ENCODE results near the gene NCOA3.

Gene NCOA3

DNA sequence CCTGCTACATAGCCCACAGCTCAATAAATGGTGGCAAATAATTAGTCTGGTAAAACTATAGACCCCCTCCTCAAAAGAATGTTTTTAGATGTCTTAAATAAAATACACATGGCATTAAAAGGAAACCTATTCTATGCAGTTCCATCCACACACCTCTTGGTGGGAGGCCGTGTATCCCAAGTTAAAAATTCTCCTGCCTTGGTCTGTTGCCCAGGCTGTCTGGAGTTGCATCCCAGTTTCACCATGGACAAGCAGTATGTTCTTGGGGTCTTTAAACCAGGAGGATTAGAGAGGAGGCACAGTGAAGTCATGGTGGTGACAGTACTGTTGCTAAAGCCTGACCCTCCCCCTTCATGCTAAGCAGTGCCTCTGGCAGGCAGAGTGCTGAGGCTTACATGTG lies 188.0 kb downstream of the NCOA3 start:
- no peak for DNase-seq
- CTCF ChIA-PET: interaction anchor here (7.2 kb wide), 1 partner anchor 11 kb away, joined by 44 read pairs; no protein-coding TSS in a partner anchor
- H3K36me3 Mint-ChIP-seq: no peaks in the 10 kb centered on the region
- peaks cover 21% of the 10 kb centered on the region for H3K27me3 Mint-ChIP-seq
- no peak overlapping the region for H3K4me3 Mint-ChIP-seq
- H3K27ac Mint-ChIP-seq: no peak overlapping the region
- H3K9me3 Mint-ChIP-seq: no peaks in the 10 kb centered on the region
- H3K4me1 Mint-ChIP-seq: peaks cover 1% of the 10 kb centered on the region

DNA sequence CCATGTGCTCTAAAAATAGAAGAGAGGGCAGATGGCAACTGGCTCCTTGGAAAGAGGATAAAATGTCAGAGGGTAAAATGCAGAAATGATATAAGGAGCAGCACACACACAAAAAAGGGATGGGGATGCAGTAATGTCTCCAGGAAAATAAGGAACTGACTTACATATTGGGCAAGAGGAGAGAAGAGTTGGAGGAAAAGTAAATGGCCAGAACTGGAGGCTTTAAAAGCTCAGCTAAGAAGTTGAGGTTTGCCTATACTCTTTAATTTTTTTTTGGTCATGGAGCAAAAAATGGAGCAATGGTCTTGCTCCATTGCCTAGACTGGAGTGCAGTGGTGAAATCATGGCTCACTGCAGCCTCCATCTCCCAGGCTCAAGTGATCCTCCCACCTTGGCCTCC lies 189.9 kb downstream of the NCOA3 start:
- H3K36me3 Mint-ChIP-seq: no peaks in the 10 kb centered on the region
- DNase-seq: no peak
- H3K27ac Mint-ChIP-seq: no peak overlapping the region
- peaks cover 13% of the 10 kb centered on the region for H3K4me1 Mint-ChIP-seq
- H3K4me3 Mint-ChIP-seq: no peak overlapping the region
- CTCF ChIA-PET: interaction anchor here (0.7 to 7.2 kb wide), 4 partner anchors 13 to 930 kb away, joined by 3 to 44 read pairs (median 7); no protein-coding TSS in a partner anchor
- no peaks in the 10 kb centered on the region for H3K9me3 Mint-ChIP-seq
- peaks cover 16% of the 10 kb centered on the region for H3K27me3 Mint-ChIP-seq

DNA sequence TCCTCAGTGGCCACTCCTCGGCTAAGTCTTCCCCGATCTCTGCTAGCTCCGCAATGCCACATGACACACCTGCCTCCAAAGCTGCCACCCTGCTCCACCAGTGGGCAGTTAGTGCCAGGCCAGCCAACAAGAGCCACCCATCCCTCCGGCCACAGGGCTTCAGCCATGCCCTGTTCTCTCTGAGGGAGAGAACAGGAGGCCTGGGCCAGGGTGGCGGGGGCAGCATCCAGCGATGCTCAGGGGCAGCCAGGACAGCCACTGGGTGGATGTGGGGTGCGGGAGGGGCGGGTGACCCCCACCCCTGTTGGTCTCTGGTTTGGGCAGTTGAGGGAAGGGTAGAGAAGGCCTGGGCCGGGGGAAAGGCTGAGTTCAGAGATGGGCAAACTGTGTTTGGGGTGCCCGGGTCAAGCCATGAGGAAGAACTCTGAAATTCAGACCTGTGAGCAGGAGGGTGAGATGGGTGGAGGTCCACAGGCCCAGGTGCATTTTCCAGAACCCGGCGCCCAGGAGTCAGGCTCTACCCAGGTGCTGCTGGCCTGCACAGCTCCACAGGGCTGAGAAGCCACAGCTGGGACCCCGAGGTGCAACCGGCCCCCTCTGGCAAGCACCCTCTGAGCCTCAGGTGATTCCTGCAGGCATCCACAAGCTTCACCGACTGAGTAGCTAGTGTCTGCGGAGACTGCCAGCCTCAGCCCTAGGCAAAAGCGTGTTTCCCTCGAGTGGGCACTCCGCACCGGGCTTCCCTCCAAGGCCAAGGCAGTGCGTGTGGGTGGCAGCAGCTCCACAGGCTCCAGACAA lies 192.5 kb downstream of the NCOA3 start:
- peaks cover 16% of the 10 kb centered on the region for H3K27me3 Mint-ChIP-seq

DNA sequence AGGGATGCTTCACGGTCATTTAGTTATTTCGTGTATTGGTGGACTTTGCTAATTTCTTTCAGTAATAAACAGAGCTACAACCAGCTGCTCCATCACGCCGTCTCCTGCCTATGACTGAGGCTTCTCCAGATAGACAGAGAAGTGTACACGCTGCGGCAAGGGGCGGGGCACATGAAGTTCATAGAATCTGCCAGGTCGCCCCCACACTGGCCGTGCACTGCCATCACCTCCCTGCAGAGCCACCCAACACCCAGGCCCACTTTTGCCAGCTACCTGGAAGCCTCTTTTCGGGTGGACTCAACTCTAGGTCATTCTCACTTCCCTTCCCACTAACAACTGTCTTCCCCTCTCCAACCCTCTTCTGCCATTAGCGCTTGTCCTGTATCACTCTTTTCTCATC lies 195.2 kb downstream of the NCOA3 start:
- no peaks in the 10 kb centered on the region for H3K9me3 Mint-ChIP-seq
- peaks cover 14% of the 10 kb centered on the region for H3K27me3 Mint-ChIP-seq
- H3K4me3 Mint-ChIP-seq: no peak overlapping the region
- DNase-seq: no peak
- no peak overlapping the region for H3K27ac Mint-ChIP-seq
- H3K4me1 Mint-ChIP-seq: peaks cover 13% of the 10 kb centered on the region
- no peaks in the 10 kb centered on the region for H3K36me3 Mint-ChIP-seq
- CTCF ChIA-PET: no interaction called here

More for the DNA sequence above, 192.5 kb downstream of the NCOA3 start:
- H3K4me1 Mint-ChIP-seq: peaks cover 13% of the 10 kb centered on the region
- H3K27ac Mint-ChIP-seq: no peak overlapping the region
- no peak overlapping the region for H3K4me3 Mint-ChIP-seq
- H3K9me3 Mint-ChIP-seq: no peaks in the 10 kb centered on the region
- H3K36me3 Mint-ChIP-seq: no peaks in the 10 kb centered on the region
- DNase-seq: no peak
- CTCF ChIA-PET: interaction anchor here (1.0 to 7.2 kb wide), 4 partner anchors 16 to 927 kb away, joined by 3 to 44 read pairs (median 7); no protein-coding TSS in a partner anchor

DNA sequence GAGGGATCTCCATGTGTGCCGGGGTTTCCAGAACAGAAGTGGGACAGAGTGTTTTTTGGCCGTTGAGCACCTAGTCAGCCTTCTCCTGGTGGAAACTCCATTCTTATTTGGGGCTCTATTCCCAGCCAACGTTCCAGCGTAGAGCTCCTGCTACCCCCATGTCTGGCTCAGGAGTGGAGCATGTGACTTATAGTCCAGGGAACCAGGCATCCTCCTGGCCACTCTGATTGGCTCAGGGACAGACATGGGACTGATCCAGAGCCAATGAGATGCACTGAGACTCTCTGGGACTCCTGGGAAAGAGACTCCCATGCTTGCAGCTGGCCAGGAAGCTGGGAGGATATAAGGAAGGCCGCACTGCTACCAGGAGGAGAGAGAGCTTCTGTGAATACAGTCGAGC lies 196.5 kb downstream of the NCOA3 start:
- Mint-ChIP-seq H3K27ac (no peak overlapping the region), H3K27me3 (peaks cover 10% of the 10 kb centered on the region), H3K36me3 (no peaks in the 10 kb centered on the region), H3K4me1 (peaks cover 13% of the 10 kb centered on the region), H3K4me3 (no peak overlapping the region), H3K9me3 (no peaks in the 10 kb centered on the region)
- CTCF ChIA-PET: interaction anchor here (0.6 kb wide), 1 partner anchor 316 kb away, joined by 3 read pairs; no protein-coding TSS in a partner anchor
- no peak for DNase-seq

DNA sequence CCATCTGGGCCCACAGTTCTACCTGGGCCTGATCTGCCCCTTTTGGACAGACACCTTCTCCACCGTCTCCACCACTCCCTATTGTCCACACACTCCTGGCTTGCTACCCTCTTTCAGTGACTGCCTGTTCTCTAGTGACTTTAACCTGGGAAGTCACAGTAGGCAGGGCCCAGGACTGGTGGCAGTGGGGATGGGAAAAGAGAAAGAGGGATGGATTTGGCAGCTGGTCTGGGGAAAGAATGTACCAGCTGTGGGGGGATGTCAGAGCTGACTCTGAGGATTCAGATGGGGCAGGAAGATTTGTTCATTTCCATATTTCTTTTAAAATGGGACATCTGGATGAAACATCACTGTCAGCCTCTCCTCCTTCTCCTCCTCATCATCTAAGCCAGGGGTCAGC lies 198.1 kb downstream of the NCOA3 start:
- H3K27ac Mint-ChIP-seq: no peak overlapping the region
- peaks cover 9% of the 10 kb centered on the region for H3K27me3 Mint-ChIP-seq
- H3K4me3 Mint-ChIP-seq: no peak overlapping the region
- H3K36me3 Mint-ChIP-seq: no peaks in the 10 kb centered on the region
- CTCF ChIA-PET: no interaction called here
- no peaks in the 10 kb centered on the region for H3K9me3 Mint-ChIP-seq
- peaks cover 11% of the 10 kb centered on the region for H3K4me1 Mint-ChIP-seq
- no peak for DNase-seq

DNA sequence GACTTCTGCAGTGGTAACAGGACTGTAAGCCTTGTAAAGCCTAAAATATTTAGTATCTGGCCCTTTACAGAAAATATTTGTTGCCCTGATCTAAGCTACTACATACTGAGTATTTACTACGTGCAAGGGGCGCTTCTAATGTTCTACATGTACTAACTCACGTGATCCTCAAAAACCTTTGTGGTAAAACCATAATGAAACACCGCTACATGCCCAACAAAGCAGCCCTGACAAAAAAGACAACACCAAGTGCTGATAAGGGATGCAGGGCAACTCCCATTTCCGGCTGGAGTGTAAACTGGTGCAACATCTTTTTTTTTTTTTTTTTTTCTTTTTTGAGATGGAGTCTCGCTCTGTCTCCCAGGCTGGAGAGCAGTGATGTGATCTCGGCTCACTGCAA lies 198.6 kb downstream of the NCOA3 start:
- peaks cover 6% of the 10 kb centered on the region for H3K4me1 Mint-ChIP-seq
- no peaks in the 10 kb centered on the region for H3K36me3 Mint-ChIP-seq
- peaks cover 13% of the 10 kb centered on the region for H3K27me3 Mint-ChIP-seq
- DNase-seq: no peak
- H3K9me3 Mint-ChIP-seq: no peaks in the 10 kb centered on the region
- H3K27ac Mint-ChIP-seq: no peak overlapping the region
- CTCF ChIA-PET: no interaction called here
- H3K4me3 Mint-ChIP-seq: no peak overlapping the region

DNA sequence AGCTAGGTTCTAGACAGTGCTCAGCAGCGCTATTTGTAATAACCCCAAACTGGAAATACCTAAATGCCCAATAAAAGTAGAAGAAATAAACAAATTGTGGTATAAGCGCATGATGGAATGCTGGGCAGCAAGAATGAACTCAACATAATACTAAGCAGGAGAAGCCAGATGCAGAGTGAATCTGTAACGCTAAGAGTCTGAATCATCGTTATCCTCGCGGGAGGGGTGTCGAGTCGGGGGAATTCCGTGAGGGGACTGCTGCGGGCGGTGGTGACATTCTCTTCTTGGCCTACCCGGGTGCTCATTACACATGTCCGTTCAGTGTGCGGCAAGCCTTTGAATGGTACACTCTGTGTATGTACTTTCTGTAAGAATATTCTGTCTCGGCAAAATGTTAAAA lies 199.9 kb downstream of the NCOA3 start:
- H3K9me3 Mint-ChIP-seq: no peaks in the 10 kb centered on the region
- CTCF ChIA-PET: no interaction called here
- H3K27ac Mint-ChIP-seq: no peak overlapping the region
- no peak for DNase-seq
- H3K4me1 Mint-ChIP-seq: no peaks in the 10 kb centered on the region
- no peaks in the 10 kb centered on the region for H3K36me3 Mint-ChIP-seq
- no peak overlapping the region for H3K4me3 Mint-ChIP-seq
- peaks cover 13% of the 10 kb centered on the region for H3K27me3 Mint-ChIP-seq

DNA sequence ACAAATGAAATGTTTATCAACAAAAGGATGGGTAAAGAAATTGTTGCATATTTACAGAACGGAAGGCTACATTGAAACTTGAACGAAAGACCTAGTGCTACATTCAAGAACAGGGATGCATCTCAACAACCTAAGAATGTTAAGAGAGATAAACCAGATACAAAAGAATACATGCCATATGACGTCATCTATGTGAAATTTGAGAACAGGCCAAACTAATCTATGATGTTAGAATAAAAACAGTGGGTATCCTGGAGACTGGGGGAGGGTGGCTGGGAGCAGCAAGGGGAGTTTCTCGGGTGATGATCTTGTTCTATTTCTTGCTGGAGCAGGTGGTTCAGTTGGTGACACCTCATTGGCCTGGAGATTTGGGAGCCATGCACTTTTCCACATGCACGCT lies 202.1 kb downstream of the NCOA3 start:
- H3K4me1 Mint-ChIP-seq: no peaks in the 10 kb centered on the region
- no peak overlapping the region for H3K4me3 Mint-ChIP-seq
- no peak overlapping the region for H3K27ac Mint-ChIP-seq
- peaks cover 13% of the 10 kb centered on the region for H3K27me3 Mint-ChIP-seq
- DNase-seq: no peak
- CTCF ChIA-PET: no interaction called here
- H3K9me3 Mint-ChIP-seq: no peaks in the 10 kb centered on the region
- no peaks in the 10 kb centered on the region for H3K36me3 Mint-ChIP-seq

DNA sequence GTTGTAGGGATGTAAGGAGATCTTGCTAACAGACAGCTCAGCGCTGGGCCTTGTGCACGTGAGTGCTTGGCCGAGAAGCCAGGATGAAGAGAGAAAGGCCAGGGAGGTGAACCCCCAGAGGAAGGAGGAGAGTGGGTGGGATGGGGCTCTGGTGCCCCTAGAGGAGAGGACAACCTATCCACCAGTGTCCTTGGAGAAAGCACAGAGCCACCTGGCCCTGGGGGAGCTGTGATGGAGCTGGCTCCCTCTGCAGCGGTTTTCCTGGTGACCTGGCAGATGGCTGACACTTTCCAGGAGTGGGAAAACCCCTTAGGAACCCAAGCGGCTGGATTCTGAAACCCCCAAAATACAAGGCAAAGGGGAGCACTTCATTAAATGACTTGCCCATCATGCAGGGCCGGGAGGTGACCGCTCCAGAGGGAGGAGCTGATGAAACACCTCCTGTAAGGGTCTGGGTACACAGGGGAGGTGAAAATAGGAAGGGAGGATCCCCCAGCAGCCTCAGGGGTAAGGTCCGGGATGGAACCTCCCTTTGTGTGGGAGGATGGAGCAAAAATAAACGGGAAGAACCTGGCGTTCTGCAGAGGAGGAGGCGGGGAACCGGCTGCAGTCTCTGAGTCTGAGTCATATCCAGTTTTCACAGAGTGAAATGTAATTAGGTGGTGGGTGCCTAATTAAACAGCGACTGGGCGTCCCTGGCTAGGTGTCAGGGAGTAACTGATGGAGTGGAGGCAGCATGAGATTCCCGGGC lies 203.2 kb downstream of the NCOA3 start:
- H3K9me3 Mint-ChIP-seq: no peaks in the 10 kb centered on the region
- DNase-seq: no peak
- peaks cover 12% of the 10 kb centered on the region for H3K27me3 Mint-ChIP-seq
- H3K36me3 Mint-ChIP-seq: no peaks in the 10 kb centered on the region
- CTCF ChIA-PET: interaction anchor here (1.1 kb wide), 1 partner anchor 21 kb away, joined by 3 read pairs; no protein-coding TSS in a partner anchor
- no peak overlapping the region for H3K4me3 Mint-ChIP-seq
- no peak overlapping the region for H3K27ac Mint-ChIP-seq
- H3K4me1 Mint-ChIP-seq: no peaks in the 10 kb centered on the region

DNA sequence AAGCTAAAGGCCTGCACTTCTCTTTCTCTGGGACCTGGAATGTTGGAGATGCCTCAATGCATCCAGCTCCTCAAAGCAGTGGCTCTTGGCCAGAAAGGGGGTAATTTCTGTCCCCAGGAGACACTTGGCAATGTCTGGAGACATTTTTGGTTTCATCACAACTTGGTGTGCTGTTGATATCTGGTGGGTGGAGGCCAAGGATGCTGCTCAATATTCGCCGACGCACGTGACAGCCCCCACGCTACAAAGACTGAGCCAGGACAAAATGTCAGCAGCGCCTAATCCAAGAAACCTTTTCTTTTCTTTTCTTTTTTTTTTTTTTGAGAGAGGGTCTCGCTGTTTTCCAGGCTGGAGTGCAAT lies 203.8 kb downstream of the NCOA3 start:
- Mint-ChIP-seq H3K27ac (no peak overlapping the region), H3K27me3 (peaks cover 12% of the 10 kb centered on the region), H3K4me1 (no peaks in the 10 kb centered on the region), H3K9me3 (no peaks in the 10 kb centered on the region), H3K4me3 (no peak overlapping the region), H3K36me3 (no peaks in the 10 kb centered on the region)
- CTCF ChIA-PET: no interaction called here
- no peak for DNase-seq

DNA sequence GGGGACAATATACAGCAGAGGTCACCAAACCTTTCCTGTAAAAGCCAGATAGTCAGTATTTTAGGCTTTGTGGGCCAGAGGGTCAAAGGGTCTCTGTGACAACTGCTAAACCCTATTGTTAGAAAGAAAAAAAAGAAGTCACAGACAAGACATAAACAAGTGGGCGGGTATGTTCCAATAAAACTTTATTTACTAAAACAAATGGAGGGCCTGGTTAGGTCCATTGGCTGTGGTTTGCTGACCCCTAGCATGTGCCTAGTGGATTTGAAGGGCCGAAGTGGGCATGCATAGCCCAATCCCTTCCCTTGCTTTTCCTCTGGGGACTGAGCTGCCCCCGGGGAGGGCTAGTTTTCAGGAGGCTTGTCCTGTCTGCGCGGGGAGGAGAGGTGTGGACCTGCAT lies 204.7 kb downstream of the NCOA3 start:
- no peak overlapping the region for H3K4me3 Mint-ChIP-seq
- CTCF ChIA-PET: no interaction called here
- H3K27ac Mint-ChIP-seq: no peak overlapping the region
- H3K9me3 Mint-ChIP-seq: no peaks in the 10 kb centered on the region
- no peaks in the 10 kb centered on the region for H3K4me1 Mint-ChIP-seq
- no peak for DNase-seq
- no peaks in the 10 kb centered on the region for H3K36me3 Mint-ChIP-seq
- peaks cover 21% of the 10 kb centered on the region for H3K27me3 Mint-ChIP-seq
